Measurements from ENCODE around the gene NR0B2. TPM values are rescaled to one million over a fixed set of nuclear protein-coding genes. Genes with fewer than 3 reads are reported as not detected.

The NR0B2 gene
- total RNA-seq, 1 experiment from 2014 or later, result 0.34 TPM

- no TSS peak for BruUV-seq (replicated peaks)
- H3K36me3 ChIP-seq (ENCODE audit: control insufficient read depth, insufficient read depth, low read length), result peaks cover 1% of the 10 kb centered on the region; the same call in 1 of the 2 replicates
Observed at GRCh38 chr1:26956321-26956720, 42.5 kb upstream of the NR0B2 start.

GRCh38 chr1:26953374-26953773, 39.6 kb upstream of the NR0B2 start:
- CTCF ChIA-PET, result no interaction called here
- H3K4me3 ChIP-seq (ENCODE audit: low read depth, low read length), result no peak overlapping the region
- H3K36me3 ChIP-seq (ENCODE audit: control insufficient read depth, insufficient read depth, low read length), result peaks cover 1% of the 10 kb centered on the region; the same call in 1 of the 2 replicates
- intact Hi-C loops (cut with micrococcal nuclease; ENCODE audit: unreplicated experiment), result no loop called here
- H3K4me3 Mint-ChIP-seq (ENCODE audit: unreplicated experiment), result no peak overlapping the region
- DNase-seq, result no peak
- no peaks in the 10 kb centered on the region for H3K9me3 ChIP-seq
- peaks cover 36% of the 10 kb centered on the region for H3K36me3 Mint-ChIP-seq (ENCODE audit: insufficient read depth, unreplicated experiment)
- BruUV-seq (replicated peaks), result no TSS peak
- H3K4me1 Mint-ChIP-seq (ENCODE audit: low read depth, unreplicated experiment), result no peaks in the 10 kb centered on the region
- no peaks in the 10 kb centered on the region for H3K4me1 ChIP-seq
- H3K9me3 Mint-ChIP-seq (ENCODE audit: unreplicated experiment), result no peaks in the 10 kb centered on the region
- no peak overlapping the region for H3K27ac Mint-ChIP-seq (ENCODE audit: unreplicated experiment)
- H3K27me3 Mint-ChIP-seq (ENCODE audit: insufficient read depth, unreplicated experiment), result no peaks in the 10 kb centered on the region
- TF ChIP-seq CTCF (IDR thresholded peaks at IDR 0.05; ENCODE audit: insufficient read depth in 1 of 2, low read depth in 1 of 2, low read length in 1 of 2, severe bottlenecking in 1 of 2, unreplicated experiment in 1 of 2), result no peak
- POLR2A ChIA-PET, result no interaction called here
- H3K27me3 ChIP-seq (replicated peaks; ENCODE audit: control insufficient read depth, insufficient read depth, low read length), result no peaks in the 10 kb centered on the region

More at GRCh38 chr1:26956321-26956720, 42.5 kb upstream of the NR0B2 start:
- intact Hi-C loops (cut with micrococcal nuclease; ENCODE audit: unreplicated experiment), result no loop called here
- H3K4me3 ChIP-seq (ENCODE audit: low read depth, low read length), result no peak overlapping the region
- H3K9me3 Mint-ChIP-seq (ENCODE audit: unreplicated experiment), result no peaks in the 10 kb centered on the region
- H3K4me1 Mint-ChIP-seq (ENCODE audit: low read depth, unreplicated experiment), result no peaks in the 10 kb centered on the region
- ChIA-PET CTCF (no interaction called here), POLR2A (no interaction called here)
- no peak overlapping the region for H3K4me3 Mint-ChIP-seq (ENCODE audit: unreplicated experiment)
- DNase-seq, result no peak
- H3K4me1 ChIP-seq, result 0 out of 2 replicates have a peak, but pooled peaks cover 2% of the 10 kb centered on the region
- no peaks in the 10 kb centered on the region for H3K9me3 ChIP-seq
- no peak overlapping the region for H3K27ac Mint-ChIP-seq (ENCODE audit: unreplicated experiment)
- H3K36me3 Mint-ChIP-seq (ENCODE audit: insufficient read depth, unreplicated experiment), result peaks cover 25% of the 10 kb centered on the region
- H3K27me3 ChIP-seq (replicated peaks; ENCODE audit: control insufficient read depth, insufficient read depth, low read length), result no peaks in the 10 kb centered on the region
- no peak for TF ChIP-seq CTCF (IDR thresholded peaks at IDR 0.05; ENCODE audit: insufficient read depth in 1 of 2, low read depth in 1 of 2, low read length in 1 of 2, severe bottlenecking in 1 of 2, unreplicated experiment in 1 of 2)
- no peaks in the 10 kb centered on the region for H3K27me3 Mint-ChIP-seq (ENCODE audit: insufficient read depth, unreplicated experiment)

GRCh38 chr1:26951821-26952497, 38.2 kb upstream of the NR0B2 start:
- Histone ChIP-seq H3K4me1 (no peaks in the 10 kb centered on the region), H3K9me3 (no peaks in the 10 kb centered on the region), H3K36me3 (ENCODE audit: control insufficient read depth, insufficient read depth, low read length) (peaks cover 1% of the 10 kb centered on the region; the same call in 1 of the 2 replicates), H3K4me3 (ENCODE audit: low read depth, low read length) (no peak overlapping the region), H3K27me3 (replicated peaks; ENCODE audit: control insufficient read depth, insufficient read depth, low read length) (no peaks in the 10 kb centered on the region)
- Mint-ChIP-seq H3K4me3 (ENCODE audit: unreplicated experiment) (no peak overlapping the region), H3K4me1 (ENCODE audit: low read depth, unreplicated experiment) (no peaks in the 10 kb centered on the region), H3K36me3 (ENCODE audit: insufficient read depth, unreplicated experiment) (peaks cover 41% of the 10 kb centered on the region), H3K9me3 (ENCODE audit: unreplicated experiment) (no peaks in the 10 kb centered on the region), H3K27me3 (ENCODE audit: insufficient read depth, unreplicated experiment) (no peaks in the 10 kb centered on the region), H3K27ac (ENCODE audit: unreplicated experiment) (no peak overlapping the region)
- intact Hi-C loops (cut with micrococcal nuclease; ENCODE audit: unreplicated experiment), result no loop called here
- ChIA-PET POLR2A (no interaction called here), CTCF (no interaction called here)
- no TSS peak for BruUV-seq (replicated peaks)
- no peak for TF ChIP-seq CTCF (IDR thresholded peaks at IDR 0.05; ENCODE audit: insufficient read depth in 1 of 2, low read depth in 1 of 2, low read length in 1 of 2, severe bottlenecking in 1 of 2, unreplicated experiment in 1 of 2)
- no peak for DNase-seq

All from Caco-2 (cell line).